NCI-H2196 treated with DMSO at 0.1 percent for 48 hours (cell line): ENCODE results near the gene GARRE1.
"Not testable (repeated sequence)": the region's sequence is repeated elsewhere in the genome, so short reads cannot be mapped to it uniquely, and the experiment has no call there.

ENCODE experiments used
- DNase-seq: peaks from one replicate; lab custom pipeline; 2025; ENCODE audit not compliant: unreplicated experiment; lab: John Stamatoyannopoulos, UW

Gene GARRE1

DNA sequence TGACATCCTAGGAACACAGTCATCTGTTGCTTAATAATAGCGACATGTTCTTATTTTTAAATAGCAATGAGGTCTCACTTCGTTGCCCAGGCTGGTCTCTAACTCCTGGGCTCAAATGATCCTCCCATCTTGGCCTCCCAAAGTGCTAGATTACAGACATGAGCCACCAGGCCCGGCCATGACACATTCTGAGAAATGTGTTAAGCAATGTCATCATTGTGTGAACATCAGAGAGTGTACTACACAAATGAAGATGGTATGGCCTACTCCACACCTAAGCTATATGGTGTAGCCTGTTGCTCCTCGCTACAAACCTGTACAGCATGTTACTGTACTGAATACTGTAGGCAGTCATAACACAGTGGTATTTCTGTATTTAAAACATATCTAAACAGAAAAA is 24.6 kb upstream of the GARRE1 start:
- no peak for DNase-seq

DNA sequence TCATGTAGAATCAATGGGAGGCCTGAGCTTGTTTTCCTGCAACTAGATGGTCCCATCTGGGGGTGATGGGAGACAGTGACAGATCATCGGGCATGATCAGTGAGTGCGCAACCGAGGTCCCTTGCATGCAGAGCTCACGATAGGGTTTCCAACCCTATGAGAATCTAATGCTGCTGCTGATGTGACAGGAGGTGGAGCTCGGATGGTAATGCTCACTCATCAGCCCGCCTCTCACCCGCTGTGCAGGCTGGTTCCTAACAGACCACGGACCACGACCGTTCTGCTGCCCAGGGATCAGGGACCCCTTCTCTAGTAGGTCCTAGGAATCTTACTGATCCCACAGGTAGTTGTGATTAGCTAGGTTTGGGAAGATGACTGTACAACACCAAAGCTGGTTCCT is 23.5 kb upstream of the GARRE1 start:
- DNase-seq = no peak

DNA sequence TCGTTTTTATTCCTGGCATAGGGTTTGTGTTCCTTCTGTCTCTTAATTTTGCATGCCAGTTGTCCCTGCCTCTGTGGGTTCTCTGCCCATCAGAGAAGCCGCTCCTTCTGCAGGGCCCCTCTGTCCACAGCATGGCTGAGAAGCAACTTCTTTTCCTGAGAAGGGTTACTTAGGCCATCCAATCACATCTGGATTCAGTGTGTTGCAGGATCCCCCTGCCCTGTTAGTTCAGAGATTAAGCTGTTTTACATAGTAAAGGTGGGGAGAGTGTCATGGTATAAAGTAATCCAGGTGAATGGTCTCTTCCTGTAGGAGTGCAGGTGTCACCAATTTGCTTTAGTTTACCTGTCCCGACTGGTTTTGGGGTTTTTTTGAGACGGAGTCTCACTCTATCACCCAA is 22.9 kb upstream of the GARRE1 start:
- no peak for DNase-seq

GRCh38 chr19:34232566-34233481 is 21.5 kb upstream of the GARRE1 start:
- peak; percentile 15 for DNase-seq

DNA sequence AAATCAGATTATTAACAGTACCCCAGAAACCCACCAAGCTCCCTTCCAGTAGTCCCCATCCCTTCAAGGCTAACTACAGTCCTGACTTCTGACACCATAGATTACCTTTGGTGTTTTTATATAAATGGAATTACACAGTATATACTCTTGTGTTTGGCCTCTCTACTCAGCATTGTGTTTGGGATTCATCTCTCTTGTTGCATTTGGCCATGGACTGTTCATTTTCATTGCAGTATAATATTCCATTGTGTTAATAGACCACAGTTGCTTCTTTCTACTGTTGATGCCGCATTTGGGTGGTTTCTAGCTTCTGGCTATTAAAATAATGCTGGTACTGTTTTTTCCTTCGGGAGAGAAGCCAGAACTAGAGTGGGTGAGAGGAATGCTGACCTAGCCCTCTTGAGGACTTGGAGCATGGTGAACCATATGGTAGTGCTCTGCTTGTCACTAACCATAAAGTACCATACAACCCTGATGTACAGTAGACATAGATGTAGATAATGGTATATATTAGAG is 18.9 kb upstream of the GARRE1 start:
- no peak for DNase-seq

DNA sequence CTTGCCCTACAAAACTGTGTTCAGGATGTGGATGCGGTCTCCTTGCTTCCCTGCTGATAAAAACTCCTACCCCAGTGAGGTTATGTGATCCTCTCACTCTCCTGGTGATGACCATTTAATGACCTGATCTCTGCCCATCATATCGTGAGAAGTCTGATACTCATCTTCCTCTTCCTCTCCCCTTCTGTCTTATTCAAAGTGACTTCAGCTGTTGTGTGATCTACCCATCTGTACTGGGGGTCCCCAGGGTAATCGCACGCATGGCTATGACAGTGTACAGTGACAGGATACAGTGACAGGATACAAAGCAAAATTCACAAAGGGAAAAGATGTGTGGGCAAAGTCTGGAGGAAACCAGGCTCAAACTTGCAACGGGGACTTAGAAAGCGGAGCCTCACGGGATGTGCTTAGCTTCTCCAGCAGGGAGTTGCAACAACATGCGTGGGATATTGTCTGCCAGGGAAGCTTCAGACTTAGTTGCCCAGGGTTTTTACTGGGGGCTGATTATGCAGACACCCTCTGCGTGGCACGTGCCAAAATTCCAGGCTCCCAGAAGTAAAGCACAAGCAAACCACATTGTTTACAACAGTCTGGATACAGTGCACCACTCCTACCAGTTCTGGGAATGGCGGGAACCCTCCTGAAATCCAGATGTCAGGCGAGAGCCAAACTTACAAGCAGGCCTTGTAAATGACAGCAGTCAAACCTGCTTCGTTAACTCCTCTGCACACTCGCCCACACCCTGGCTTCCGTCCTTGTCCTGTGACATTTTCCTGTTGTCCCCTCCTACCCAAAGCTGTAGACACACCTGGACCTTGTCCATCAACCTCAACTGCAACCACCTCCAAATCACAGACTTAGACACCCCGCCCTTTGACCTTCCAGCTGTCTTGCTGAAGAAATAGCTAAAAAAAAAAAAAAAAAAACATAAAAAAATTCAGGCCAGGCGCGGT is 18.0 kb upstream of the GARRE1 start:
- no peak for DNase-seq

- no peak for DNase-seq
Measured at GRCh38 chr19:34237283-34237682, 17.1 kb upstream of the GARRE1 start.

DNA sequence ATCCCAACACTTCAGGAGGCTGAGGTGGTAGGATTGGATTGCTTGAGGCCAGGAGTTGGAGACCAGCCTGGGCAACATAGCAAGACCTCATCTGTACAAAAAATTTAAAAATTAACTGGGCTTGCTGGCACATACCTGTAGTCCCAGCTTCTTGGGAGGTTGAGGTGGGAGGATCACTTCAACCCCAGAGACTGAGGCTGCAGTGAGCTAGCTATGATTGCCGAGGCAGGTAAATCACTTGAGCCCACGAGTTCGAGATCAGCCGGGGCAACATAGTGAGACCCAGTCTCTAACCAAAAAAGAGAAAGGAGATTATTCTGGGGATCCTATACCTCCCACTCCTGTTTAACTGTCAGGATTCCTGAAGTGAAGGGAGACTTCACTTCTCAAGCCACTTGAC is 16.4 kb upstream of the GARRE1 start:
- no peak for DNase-seq

GRCh38 chr19:34241513-34242337 is 12.6 kb upstream of the GARRE1 start:
- peak; percentile 66 for DNase-seq

- DNase-seq = not testable (repeated sequence)
Measured at GRCh38 chr19:34243138-34243875, 11.0 kb upstream of the GARRE1 start.

DNA sequence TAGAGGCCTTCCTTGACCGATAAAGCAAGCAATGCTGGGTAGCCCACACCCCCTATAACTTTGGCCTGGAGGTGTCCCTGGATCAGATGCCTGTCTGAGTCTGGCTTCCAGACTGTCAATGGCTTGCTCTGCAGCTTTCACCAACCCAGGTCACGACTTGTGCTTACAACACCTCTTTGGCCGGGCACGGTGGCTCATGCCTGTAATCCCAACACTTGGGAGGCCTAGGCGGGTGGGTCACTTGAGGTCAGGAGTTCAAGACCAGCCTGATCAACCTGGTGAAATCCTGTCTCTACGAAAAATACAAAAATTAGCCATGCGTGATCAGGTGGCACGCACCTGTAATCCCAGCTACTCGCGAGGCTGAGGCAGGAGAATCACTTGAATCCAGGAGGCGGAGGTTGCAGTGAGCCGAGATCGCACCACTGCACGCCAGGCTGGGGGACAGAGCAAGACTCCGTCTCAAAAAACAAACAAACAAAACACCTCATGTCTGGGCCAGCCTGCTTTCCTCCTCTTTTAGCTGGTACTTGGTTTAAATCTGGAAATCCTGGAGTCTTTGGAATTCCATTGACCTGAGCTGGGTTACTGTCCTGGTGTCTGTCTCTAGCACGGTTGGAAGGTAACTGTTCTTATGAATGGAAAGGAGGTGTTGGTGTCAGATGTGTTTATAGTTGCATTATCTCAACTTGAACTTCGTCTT is 10.3 kb upstream of the GARRE1 start:
- DNase-seq = no peak

DNA sequence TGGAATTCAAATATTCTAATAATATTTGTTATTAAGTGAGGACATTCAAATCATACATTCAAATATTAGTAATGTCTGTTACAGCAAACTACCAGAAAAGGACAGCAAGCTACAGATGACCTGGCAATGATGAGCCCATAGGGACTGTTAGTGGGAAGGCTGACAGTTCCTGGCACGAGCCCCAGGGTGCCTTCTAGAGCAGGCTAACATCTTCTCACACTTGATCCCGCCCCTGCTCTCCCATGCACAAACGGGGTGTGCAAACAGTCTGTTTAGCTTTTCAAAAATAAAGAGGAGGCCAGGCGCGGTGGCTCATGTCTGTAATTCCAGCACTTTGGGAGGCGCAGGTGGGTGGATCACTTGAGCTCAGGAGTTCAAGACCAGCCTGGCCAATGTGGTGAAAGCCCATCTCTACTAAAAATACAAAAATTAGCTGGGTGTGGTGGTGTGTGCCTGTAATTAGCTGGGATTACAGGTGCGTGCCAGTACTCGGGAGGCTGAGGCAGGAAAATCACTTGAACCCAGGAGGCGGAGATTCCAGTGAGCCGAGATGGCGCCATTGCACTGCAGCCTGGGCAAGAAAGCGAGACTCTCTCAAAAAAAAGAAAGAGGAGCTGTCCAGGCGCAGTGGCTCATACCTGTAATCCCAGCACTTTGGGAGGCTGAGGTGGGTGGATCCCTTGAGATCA is 9.6 kb upstream of the GARRE1 start:
- DNase-seq = no peak

DNA sequence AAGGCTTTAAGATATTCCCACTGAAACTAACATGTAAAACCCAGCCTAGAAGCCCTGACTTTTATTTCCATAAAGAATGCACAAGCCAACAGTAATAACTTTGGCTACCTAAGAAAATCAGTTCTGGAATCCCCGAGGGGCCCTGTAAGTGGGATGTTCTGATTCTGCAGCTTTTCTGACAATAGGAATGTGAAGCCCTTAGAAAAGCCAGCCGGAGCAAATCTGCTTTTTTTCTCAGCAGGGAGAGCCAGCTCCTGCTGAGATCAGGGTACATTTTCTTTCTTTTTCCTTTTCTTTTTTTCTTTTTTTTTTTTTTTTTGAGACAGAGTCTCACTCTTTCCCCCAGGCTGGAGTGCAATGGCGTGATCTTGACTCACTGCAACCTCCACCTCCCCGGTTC is 8.0 kb upstream of the GARRE1 start:
- no peak for DNase-seq

DNA sequence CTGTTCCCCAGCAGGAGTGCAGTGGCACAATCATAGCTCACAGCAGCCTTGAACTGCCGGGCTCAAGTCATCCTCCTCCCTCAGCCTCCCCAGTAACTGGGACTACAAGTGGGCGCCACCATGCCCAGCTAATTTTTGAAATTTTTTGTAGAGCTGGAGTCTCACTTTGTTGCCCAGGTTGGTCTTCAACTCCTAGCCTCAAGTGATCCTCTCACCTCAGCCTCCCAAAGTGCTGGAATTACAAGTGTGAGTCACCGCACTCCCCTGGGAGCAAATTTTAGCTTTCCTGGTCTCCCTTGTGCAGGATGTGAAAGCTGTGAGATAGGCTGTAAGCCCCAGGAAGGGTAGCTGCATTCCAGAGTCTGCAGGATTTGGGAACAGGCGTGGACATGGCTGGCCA is 5.4 kb upstream of the GARRE1 start:
- DNase-seq = no peak

DNA sequence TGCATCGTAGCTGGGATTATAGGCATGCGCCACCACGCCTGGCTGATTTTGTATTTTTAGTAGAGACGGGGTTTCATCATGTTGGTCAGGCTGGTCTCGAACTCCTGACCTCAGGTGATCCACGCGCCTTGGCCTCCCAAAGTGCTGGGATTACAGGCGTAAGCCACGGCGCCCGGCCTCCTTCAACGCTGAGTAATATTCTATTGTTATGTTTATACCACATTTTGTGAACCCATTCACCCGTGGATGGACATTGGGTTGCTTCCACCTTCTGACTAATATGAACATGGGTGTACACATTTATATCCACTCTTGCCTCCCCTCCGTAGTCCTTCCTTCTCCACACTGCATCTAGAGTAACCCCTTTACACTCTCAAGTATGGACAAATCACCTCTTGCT is 1.2 kb upstream of the GARRE1 start:
- not testable (repeated sequence) for DNase-seq

GRCh38 chr19:34253681-34254045 is 691 bp upstream of the GARRE1 start:
- not testable (repeated sequence) for DNase-seq

DNA sequence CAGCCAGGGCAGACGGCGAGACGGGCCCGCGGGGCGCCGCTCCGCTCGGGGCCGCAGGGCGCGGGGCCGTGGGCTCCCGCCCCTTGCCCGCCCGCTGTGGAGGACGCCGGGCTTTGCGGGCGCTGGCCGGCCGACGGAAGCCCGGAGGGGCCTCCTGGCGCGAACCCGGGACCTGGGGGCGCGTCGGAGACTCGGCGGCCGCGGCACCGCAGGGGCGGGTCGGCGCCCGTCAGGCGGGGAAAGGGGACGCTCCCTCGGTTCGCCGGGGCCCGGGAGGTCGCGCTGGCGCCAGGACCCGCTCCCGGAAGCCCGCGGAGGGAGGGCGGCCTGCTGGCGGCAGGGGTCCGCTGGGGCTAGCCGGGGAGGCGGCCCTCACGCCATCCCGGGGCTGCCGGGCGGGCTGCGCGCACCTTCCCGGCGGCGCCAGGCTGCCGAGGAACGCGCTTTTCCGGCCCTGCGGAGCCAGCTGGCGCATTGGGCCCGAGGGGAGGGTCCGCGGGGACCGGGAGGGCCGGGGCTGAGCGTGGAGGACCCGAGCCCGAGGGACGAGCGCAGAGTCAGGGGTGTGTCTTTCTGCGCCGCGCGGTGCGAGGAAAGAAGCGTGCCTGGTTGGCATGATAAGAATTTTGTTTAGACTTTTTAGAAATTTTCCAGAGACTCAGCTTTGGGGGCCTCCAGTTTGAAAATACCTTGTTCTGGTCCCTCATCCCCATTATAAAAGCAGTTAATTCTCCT is 511 bp downstream of the GARRE1 start:
- DNase-seq = no peak

DNA sequence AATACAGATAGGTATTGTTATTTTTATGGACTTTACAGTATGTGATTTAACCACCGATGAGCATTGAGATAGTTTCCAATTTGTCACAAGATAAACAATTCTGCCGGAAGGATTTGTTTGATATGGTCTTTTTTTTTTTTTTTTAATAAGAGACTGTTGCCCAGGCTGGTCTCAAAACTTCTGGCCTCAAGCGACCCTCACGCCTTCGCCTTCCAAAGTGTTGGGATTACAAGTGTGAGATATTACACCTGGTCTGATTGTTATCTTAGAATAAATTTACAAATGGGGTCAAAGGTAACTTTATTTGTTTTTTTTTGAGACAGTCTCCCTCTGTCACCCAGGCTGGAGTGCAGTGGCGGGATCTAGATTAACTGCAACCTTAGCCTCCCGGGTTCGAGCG is 1.2 kb downstream of the GARRE1 start:
- no peak for DNase-seq
